Choroid plexus epithelial cell (primary cell): ENCODE results near the gene WWOX.

ENCODE experiments used
- DNase-seq: peaks from one replicate; pipeline ENCODE4 v3.0.0-alpha.2; 2010; ENCODE audit warnings: low read depth
- H3K4me3 ChIP-seq: 2 replicates; pipeline ENCODE4 v1.5.1; 2011; ENCODE audit warnings: low read depth, mild to moderate bottlenecking, control low read depth, low read length, moderate library complexity
- TF ChIP-seq, protein P1 (sequence below): conservative IDR thresholded peaks from 2 replicates; pipeline ENCODE4 v1.5.1; 2011; ENCODE audit warnings: low read depth, mild to moderate bottlenecking, control low read depth, inconsistent platforms, low read length, moderate library complexity

WWOX gene

DNA sequence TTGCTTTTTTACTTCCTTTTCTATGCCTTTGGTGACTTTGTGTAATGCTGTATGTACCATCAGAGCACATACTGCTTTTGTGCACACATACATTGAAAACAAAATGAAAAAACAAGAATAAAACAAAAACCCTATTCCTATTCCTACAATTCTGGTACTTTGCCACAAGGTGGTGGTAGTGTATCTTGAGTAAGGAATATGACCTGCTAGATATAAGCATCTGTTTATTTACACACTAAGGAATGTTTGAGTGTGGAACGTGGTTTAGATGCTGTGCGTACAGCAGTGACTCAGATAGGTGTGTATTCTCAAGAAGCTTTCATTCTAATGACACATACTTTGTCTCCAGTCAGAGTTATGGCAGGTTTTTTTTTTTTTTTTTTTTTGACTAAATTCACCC lies 606.2 kb downstream of the WWOX start:
- peak; percentile 34 for DNase-seq
- TF ChIP-seq, protein P1, sequence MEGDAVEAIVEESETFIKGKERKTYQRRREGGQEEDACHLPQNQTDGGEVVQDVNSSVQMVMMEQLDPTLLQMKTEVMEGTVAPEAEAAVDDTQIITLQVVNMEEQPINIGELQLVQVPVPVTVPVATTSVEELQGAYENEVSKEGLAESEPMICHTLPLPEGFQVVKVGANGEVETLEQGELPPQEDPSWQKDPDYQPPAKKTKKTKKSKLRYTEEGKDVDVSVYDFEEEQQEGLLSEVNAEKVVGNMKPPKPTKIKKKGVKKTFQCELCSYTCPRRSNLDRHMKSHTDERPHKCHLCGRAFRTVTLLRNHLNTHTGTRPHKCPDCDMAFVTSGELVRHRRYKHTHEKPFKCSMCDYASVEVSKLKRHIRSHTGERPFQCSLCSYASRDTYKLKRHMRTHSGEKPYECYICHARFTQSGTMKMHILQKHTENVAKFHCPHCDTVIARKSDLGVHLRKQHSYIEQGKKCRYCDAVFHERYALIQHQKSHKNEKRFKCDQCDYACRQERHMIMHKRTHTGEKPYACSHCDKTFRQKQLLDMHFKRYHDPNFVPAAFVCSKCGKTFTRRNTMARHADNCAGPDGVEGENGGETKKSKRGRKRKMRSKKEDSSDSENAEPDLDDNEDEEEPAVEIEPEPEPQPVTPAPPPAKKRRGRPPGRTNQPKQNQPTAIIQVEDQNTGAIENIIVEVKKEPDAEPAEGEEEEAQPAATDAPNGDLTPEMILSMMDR: peak; percentile 37
- H3K4me3 ChIP-seq: no peak overlapping the region

DNA sequence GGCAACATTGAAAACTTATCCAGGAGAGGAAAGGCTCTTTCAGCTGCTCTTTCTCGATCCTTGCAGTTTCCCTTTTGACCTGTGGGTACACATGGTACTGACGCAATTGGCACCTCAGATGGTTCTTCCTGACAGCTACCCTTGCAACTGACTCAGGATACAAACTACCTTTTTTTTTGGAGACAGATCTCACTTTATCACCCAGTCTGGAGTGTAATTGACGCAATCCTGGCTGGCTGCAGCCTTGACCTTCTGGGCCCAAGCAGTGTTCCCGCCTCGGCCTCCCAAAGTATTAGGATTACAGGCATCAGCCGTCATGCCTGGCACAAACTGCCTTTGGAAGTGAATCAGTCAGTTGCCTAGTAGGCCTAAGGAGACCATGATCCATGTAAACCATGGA lies 607.2 kb downstream of the WWOX start:
- H3K4me3 ChIP-seq: no peak overlapping the region
- TF ChIP-seq, protein P1: no peak
- DNase-seq: no peak

DNA sequence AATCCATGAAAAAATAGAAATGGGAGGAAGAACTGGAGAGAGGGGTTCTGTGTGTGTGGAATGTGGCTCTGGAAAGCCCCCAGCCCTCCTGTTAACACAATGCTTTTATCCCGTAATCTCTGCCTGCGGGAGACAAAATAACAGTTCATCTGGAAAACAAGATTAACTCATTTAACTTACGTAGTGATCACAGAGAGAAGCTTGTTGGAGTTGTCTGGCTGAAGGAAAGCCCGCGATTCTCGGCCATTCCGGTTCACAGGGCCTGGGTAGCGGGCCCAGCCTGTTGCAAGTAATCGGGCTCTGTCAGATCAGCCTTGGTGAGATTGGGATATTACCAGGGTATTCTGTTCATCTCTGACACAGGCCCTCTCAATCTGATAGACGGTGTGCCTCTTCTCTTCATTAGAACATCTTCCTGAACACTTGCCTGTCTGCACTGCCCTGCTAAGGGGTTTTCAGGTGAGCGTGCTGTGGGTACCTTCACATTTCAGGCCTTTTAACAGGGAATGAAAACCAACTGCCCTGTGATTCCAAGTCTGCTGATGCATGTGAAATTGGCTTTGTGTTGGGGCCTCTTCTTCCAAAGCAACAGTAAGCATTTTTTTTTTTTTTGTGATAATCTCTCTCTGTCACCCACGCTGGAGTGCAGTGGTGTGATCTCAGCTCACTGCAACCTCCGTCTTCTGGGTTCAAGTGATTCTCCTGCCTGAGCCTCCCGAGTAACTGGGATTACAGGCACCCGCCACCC lies 609.9 kb downstream of the WWOX start:
- TF ChIP-seq, protein P1: no peak
- no peak overlapping the region for H3K4me3 ChIP-seq
- no peak for DNase-seq

DNA sequence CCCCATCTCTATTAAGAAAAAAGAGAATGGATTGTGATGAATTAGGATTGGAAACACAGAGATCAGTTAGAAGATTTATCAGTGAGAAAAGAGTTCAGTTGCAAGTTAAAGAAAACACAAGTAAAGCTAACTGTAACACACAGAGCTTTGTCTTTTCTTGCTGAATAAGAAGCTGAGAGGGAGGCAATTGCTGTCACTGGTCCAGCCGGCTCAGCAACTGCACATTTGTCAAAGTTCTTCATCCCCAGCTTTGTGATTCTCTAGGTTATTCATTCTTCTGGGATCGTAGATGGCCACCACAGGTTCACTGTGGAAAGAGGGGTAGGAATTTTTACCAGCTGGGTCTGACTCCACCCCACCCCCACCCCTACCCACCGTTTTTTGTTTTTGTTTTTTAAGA lies 615.7 kb downstream of the WWOX start:
- DNase-seq: no peak
- H3K4me3 ChIP-seq: no peak overlapping the region
- TF ChIP-seq, protein P1: no peak

DNA sequence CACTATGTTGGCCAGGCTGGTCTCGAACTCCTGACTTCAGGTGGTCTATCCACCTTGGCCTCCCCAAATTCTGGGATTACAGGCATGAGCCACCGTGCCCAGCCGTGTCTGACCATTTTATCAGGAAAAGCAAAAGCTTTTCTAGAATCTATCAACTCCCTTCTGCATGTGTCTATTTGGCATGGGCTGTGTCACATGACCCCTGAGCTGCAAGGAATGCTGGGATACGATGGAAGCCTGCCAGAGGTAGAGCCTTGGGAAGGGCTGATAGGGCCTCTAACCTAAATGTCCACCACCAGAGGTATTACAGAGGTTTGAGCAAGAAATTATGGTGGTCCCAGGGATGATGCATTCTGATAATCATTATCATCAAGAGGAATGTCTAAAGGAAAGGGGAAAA lies 616.2 kb downstream of the WWOX start:
- TF ChIP-seq, protein P1: no peak
- H3K4me3 ChIP-seq: no peak overlapping the region

DNA sequence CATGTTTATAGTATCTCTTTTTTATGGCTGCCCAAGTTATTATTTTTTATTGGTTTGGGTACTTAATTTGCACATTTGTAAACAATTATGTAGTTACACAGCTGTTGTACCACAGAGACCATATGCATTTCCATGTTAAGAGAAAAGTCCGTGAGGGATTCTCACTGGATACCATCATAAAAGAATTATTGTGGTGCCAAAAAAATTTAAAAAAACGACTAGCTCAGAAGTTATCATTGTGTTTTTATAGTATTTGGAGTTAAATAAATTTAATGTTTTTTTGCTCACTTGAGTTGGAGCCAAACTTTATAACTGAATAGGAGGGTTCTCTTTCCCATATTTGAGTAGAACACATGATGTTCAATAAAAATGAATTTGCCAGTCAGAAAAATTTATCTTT lies 618.7 kb downstream of the WWOX start:
- no peak for DNase-seq
- TF ChIP-seq, protein P1: no peak
- no peak overlapping the region for H3K4me3 ChIP-seq

More for the DNA sequence above, 616.2 kb downstream of the WWOX start:
- no peak for DNase-seq

DNA sequence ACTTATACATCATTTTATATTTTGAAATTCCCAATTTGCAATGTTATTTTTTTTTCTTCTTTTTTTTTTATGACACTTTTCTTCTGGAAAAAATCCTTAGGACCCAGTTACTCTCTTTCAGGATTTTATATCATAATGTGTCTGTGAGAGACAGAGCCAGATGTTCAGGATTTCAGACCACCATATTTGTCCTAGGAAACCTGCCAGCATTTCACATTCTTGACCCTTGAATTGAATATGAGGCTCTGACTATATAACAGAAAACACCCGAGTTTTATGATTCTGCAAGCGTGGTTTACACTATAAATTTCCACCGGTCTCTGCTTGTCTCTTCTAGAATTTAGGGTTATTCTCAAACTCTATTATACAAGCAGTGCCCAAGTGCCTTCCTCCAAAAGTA lies 621.0 kb downstream of the WWOX start:
- TF ChIP-seq, protein P1: no peak
- H3K4me3 ChIP-seq: no peak overlapping the region
- DNase-seq: no peak
